Stimulated activated CD8-positive, alpha-beta memory T cell treated with anti-CD3 and anti-CD28 coated beads, Interleukin-15, amount 100 ng/mL, for 1 hour (primary cell): ENCODE data around the gene KCNH8.

Experiments
- DNase-seq: peaks from one replicate; pipeline ENCODE4 v3.0.0-alpha.2; 2020; ENCODE audit warnings: low read depth

Gene KCNH8

DNA sequence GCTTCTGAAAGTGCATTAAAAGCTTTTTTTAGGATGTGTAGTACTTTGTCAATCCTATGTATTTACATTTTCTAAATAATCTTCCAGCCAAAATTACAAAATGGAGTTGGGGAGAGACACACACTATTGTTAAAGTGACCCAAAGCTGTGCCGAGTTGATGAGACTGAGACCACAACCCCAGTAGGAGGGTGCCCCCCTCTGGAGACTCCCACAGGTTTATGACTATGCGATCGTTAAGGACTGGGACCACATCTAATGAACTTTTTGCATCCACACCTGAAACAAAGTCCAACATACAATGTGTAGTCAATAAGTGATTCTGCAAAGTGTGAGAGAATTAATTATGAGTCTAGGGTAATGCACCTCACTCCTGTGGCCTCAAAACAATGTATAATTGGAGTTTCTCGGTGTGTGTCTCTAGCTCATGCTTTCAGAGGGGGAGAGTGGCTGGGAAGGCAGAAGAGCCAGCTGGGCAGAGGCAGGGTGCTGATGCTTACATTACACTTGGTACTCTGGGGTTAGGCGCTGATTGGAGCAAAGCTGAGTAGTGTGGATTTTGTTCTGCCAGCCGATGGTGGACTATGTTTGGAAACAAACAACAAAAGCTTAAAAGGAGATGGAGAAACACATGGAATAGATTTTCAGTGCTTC lies 102.8 kb downstream of the KCNH8 start:
- DNase-seq: no peak

DNA sequence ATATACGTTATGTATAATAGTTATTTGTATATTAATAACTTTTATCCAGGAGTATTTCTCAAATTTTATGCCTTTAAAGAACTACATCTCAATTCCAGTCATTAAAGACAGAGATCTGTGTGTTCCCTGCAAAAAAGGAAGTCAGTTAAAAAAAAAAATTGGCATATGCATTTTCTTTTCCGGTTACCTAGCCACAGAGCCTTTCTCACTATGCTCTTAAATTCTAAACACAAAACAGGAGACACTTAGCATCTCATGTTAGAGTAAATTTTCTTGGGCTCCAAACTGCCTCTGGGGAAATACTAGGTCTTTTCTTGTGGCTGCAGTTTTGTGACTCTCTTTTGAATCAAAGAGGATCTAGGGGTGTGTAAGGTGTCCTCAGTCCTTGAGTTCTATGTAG lies 105.9 kb downstream of the KCNH8 start:
- DNase-seq: no peak

DNA sequence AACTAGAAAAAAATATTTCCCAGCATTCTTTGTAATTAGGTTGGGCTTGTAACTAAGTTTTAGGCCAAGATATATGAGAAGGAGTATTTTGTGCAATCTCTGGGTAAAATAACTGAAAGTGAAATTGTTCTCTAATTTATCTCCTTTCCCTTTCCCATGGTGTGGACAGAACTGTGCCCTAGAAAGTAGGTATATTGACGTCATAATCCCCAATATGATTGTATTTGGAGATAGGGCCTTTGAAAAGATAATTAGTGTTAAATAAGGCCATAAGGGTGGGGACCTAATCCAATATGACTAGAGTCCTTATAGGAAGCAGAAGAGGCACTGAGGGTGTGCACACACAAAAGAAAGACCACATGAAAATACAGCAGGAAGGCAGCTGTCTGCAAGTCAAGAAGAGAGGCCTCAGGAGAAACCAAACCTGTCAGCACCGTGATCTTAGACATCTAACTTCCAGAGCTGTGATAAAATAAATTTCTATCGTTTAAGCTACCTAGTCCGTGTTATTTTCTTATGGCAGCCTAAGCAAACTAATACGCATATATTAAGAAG lies 106.6 kb downstream of the KCNH8 start:
- no peak for DNase-seq

DNA sequence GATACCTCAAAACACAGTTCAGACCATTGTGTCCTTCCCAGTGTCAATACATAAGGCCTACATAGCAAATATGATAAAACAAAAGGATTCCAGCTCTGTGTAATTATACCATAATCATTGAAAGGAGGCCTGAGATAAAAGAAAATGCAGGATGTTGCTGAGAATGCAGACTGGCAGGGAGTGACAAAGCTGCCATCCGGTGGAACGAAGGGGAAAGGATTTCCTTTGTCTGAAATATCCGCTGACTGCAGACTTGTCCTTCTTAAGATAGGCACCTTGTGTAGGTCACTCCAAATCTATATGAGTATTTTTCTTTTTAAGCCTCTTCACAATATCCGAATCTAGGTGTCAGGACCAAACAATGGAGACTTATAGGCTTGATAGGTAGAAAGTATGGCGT lies 108.0 kb downstream of the KCNH8 start:
- DNase-seq: no peak

DNA sequence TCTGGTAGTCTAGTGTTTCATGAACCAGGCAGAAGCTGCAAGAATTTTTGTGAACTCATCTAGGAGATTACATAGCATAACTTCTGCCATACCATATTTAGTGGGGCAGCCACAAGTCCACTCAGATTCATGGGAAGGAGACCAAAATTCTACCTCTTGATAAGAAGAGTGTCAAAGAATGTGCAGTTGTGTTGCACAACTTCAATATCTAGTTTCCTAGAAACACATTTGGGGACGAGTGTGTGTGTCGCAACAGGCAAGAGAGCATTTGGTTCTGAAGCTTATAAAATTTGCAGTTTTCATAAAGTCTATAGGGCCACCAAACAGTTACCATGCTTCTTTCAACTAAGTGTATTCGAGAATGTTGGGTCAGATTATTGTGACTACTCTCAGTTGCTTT lies 115.3 kb downstream of the KCNH8 start:
- no peak for DNase-seq

DNA sequence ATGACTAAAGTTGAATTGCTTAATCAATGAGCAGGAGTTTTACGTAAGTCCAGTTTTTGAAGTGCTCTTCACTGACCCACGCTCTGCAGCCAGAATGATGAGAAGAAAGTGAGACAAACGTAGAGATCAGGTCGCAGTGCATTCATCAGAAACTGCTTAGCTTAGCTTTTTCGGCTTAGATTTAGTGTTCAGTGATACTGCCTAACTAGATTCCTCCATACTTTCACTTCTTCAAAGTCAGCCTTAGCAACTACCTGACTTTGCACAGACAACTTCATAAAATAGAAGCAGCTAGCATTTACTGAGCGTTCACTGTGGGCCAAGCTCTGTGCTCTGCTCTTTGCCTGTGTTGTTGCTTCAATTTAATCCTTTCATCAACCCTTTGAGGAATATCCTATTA lies 116.1 kb downstream of the KCNH8 start:
- no peak for DNase-seq

DNA sequence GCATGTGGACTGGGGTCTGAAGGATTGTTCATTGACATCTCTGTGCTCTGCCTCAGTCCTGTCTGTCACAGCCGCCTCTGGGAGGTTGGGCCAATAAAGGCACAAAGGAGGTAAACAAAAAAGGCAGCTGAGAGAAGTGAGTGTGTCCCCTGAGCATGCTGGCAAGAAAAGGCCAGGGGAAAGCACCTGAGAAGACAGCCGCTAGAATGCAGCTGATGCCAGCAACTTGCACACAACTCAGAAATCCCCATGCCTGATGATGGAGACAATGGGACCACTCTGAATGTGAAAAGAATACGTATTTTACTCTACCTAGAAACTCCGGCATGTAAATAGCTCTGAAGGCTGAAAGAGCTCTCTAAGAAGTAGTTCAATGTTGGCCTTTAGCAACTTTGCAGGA lies 118.7 kb downstream of the KCNH8 start:
- no peak for DNase-seq

DNA sequence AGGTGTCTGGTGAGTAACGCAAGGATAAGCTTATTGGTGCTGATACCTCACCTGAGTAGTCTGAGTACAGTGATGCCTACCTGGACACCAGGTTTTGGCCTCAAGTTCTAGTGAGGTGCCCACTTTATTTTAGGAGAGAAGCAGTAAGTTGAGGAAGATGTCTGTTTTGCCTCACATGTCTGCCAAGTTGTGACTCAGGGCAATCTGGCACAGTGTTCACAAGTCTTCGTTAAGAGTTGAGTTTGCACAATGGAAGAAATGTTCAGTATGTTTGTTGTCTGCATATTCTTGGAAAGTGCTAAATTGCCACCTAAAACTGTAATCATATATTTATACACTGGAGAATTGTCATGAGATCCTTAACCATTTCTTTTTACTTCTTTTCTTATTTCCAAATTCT lies 122.2 kb downstream of the KCNH8 start:
- no peak for DNase-seq

DNA sequence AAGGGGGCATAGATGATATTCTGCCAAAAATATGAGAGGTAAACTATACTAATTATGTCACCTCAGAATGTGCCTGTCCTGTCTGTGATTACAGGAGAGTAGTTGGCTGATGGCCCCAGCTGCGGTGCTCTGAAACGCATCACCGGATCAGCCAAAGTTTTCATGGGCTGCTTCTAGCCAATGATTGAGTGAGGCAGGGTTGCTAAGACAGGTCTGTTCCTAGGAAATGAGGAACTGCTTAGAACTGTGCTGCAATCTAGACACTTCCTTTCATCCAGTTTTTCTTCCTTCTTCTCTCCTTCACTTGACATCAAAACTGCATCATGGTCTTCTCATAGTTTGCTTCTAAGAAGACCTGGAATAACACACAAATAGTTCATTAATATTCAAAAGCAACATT lies 124.0 kb downstream of the KCNH8 start:
- no peak for DNase-seq

DNA sequence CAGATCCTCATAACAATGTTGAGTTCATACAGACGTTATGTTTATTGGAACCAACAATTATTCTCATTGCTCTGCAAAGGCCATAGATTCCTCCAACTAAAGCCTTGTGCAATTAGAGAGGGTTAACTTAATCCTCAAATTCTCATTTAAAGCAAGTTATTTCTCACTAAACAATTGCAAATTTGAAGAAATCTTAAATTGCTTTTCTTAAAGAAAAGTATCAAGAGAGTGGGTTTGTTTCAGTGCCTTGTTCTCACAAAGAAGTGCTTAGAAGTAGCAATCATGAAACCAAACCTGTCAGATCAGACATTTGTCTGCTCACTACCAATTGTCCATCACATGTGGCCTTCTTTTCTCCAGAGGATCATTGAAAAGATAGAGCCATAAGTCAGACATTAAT lies 124.8 kb downstream of the KCNH8 start:
- DNase-seq: no peak

DNA sequence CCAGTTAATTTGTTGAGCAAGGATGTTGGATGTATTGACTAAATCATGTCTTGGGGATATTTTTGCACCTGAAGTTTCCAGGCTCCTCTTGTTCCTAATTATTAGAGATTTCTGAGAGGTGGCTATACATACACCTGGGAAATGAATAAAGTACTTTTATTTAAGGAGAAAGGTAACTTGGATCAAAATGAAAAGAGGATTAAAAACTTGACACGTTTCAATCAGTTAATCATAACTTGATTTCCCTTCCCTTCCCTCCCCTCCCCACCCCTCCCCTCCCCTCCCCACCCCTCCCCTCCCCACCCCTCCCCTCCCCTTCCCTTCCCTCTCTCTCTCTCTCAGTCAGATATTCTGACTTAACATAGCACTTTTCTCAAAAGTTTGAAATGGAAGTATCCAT lies 126.3 kb downstream of the KCNH8 start:
- DNase-seq: no peak

DNA sequence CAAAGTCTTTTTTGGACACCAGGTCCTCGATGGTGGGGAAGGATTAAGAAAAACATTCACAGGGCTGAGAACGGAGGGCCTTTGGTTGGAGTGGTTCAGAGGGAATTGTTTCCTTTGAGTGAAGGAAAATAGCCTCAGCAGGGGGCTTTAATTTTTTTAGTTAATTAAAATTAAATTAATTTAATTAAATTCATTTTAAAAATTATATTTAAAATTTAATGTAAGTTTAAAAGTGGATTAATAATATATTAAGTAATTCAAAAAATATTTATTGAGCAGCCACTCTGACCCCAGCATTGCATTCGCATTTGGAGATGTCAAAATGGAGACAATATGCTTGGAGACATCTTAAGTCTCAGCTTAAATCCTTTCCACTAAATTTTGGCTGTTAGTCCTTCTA lies 136.7 kb downstream of the KCNH8 start:
- DNase-seq: no peak

DNA sequence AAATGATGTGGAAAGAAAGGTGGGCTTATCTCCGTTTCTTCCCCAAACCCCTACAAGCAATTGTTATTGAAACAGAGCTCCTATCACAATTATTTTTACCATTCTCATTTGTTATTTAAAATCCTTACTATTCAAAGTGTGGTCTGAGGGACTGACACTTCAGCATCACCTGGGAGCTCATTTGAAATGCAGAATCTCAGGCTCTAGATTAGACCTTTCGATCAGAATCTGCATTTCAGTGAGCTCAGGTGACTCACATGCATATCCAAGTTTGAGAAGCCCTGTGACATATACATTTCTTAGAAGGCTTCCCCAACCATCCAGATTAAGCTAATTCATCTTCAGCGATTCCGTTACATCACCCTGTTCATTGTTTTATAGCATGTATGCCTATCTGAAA lies 145.0 kb downstream of the KCNH8 start:
- DNase-seq: no peak

DNA sequence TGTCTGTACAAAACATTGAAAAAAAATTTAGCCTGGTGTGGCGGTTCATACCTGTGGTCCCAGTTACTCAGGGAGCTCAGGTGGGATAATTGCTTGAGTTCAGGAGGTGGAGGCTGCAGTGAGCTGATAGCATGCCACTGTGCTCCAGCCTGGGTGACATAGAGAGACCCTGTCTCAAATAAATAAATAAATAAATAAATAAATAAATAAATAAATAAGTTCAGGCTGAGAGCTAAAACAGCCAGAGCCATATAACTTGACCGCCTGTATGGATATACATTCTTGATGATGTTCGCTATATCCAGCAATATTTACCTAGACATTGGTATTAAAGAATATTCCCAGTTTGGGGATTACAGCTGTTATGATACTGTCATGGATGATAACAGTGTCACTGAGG lies 146.9 kb downstream of the KCNH8 start:
- DNase-seq: no peak

DNA sequence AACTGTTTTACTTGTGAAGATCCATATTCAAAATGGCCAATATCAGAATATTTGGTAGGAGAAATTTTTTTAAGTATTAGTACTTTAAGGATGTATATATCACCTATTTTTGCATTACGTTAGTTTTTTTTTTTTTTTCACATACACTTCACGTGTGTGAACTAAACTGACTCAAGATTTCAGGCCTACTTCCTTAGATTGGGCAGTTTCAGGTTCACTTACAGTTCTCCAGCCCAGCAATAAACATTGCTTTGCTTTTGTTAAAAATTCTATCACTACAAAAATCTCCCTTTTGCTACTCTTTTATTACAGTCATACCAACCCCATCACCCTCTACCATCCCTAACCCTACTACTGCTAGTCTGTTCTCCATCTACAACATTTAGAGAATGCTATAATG lies 183.6 kb downstream of the KCNH8 start:
- no peak for DNase-seq

DNA sequence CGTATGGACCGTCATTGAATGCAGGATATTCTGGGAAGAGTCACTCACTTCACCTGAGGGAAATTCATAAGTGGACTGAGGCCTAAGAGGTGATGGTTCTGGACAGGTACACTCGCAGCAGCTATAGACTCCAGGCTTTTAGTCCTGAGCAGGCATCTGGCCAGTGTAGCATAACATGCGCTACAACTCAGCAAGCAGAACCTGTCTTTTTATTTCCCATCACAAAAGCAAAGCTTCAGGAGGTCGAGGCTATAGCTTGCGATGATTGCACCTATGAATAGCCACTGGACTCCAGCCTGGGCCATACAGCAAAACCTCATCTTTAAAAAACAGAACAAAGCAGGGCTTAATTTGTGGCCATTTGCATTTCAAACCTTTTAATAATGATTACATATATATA lies 185.8 kb downstream of the KCNH8 start:
- no peak for DNase-seq

DNA sequence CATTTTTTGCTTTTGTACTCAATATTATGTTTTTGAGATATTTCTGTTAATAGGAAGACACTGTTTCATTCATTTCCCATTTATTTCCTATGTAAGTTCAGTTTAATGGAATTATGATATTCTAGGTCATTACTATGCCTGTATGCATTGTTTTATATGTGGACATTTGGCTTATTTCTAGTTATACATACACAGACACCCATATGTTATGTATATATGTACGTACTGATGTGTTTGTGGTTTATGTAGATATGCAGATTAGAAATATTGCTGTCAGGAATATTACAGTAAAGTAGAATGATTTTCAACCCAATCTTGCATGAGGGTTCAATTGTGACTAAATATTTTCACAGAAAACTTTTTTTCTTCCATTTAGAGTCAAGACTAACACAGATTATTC lies 190.5 kb downstream of the KCNH8 start:
- no peak for DNase-seq

DNA sequence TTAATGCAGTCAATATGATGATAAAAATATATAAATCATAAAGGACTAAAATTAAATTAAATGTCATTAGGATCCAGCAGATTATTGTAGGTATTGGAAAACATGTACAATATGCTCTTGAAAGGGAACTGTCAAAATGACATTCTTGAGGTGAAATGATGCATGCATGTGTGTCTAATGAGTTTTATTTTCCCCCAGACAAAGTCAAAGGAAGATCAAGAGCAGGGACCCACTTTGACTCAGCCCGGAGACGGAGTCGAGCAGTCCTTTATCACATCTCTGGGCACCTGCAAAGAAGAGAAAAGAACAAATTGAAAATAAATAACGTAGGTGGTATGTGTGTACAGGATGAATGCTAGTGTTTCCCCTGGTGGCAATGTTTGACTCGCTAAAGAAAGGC lies 194.1 kb downstream of the KCNH8 start:
- no peak for DNase-seq

DNA sequence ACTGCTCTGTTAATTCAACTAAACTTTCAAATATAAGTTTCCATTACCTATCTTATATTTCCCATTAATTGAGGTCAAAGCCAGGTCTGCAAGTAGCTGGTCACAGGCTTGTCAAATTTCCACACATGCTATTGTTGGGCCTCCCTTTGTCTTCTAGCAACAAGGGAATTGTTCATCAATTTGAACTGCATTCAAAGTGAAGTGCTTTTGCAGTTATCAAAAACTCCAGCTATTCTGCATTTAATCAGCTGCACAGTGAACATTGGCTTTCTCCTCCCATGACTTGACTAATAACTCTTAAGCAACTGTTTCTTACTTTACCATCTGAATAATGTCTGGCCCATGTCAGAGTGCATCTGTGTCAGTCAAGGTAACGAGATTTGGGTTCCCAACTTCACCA lies 198.4 kb downstream of the KCNH8 start:
- no peak for DNase-seq

DNA sequence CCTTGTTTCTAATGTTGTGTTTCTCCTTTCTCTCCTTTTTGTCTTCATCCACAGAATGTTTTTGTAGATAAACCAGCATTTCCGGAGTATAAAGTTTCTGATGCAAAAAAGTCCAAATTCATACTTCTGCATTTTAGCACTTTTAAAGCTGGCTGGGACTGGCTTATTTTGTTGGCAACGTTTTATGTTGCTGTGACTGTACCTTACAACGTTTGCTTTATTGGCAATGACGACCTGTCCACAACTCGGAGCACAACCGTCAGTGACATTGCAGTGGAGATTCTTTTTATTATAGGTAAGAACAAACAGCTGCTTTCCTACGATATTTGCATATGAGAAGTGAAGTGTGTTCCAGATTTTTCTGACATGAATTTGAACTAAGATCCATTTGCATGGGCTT lies 199.4 kb downstream of the KCNH8 start:
- DNase-seq: no peak

DNA sequence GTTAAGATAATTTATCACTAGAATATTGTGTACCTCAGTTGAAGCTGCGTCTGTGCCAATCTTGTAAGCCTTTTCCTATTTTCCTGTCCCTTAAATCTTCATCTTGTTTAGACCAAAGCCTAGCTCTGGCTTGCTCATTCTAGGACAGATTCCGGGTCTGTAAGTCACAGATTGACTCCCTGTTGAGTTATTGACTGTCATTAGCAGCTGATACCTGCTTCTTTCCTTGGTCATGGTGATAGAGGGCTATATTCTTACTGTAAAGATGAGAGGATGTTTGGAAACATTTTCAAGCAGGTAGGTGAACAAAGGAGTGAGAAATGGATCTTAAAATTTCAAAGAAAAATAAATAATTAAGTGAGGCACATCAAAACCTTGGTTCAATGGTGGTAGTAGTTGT lies 200.2 kb downstream of the KCNH8 start:
- no peak for DNase-seq

DNA sequence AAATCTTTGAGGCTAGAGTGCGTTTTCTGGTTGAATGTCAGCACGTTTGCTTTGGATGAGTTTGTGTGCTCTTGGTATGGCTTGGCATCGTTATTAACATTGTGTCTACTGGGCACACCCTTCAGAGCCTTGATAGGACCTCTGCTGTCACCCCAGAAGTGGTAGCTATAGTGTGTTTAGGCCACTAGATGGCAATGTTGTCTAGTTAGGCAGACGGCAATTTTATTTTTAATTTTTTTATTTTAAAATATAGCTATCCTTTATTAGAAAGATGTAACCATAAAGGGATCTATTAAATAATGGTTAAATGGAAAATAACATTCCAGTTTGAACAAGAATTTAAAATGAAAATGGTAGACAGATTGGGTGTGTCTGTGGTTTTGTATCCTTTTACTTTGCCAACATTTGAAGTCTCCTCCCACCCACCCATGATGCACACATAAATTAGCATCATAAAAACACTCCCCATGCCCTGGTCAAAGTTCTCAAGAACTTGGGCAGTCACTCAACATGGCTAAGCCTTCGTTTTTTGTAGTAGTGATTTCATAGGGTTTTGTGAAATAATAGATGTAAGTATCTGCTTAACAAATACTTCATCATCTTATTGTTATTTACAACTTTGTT lies 200.7 kb downstream of the KCNH8 start:
- no peak for DNase-seq

DNA sequence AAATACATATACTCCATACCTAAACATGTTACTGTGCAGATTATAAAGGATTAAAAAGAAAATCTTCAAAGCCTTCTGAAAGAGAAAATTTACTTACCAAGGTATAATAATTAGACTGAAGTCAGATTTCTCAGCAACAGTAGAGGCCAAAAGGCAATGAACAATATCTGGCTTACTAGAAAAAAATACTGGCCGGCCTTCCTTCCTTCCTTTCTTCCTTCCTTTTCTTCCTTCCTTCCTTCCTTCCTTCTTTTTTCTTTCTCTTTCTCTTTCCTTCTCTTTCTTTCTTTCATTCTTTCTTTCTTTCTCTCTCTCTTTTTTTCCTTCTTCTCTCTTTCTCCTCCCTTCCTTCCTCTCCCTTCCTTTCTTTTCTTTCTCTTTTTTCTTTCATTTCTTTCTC lies 209.6 kb downstream of the KCNH8 start:
- DNase-seq: no peak

DNA sequence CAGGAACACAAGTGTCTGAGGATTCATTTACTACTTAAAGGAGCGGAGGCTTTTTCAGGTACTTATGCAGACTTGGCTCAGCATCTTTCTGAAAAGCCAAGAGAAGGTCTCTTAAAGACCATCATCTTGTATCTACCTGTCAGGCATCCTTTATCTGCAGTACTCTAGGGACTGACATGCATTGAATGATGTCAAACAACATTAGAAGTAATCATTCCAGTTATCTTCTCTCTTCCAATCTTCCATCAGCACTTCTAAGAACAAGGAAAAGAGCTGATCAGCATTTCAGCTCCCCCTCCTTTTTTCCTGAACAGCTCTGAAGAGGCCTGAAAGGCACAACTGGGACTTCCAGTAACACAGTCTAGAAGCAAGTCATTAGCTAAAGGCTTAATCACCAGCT lies 214.8 kb downstream of the KCNH8 start:
- no peak for DNase-seq
